GM12873 (cell line): ENCODE results near the gene PLEK.

ENCODE experiments used
- CTCF ChIP-seq: IDR thresholded peaks from 2 replicates; pipeline ENCODE4 v1.5.1; 2012; ENCODE audit warnings: low read depth, mild to moderate bottlenecking, moderate library complexity, low read length, control low read depth; ENCODE audit not compliant: insufficient read depth; ENCODE audit errors: missing control alignments

PLEK gene

GRCh38 chr2:68429311-68429826, 64.3 kb downstream of the PLEK start:
- TF ChIP-seq CTCF: no peak

GRCh38 chr2:68431316-68431972, 66.4 kb downstream of the PLEK start:
- TF ChIP-seq CTCF: no peak

GRCh38 chr2:68432696-68433658, 67.9 kb downstream of the PLEK start:
- TF ChIP-seq CTCF: no peak

- no peak for TF ChIP-seq CTCF
These were observed 69.9 kb downstream of the PLEK start for GRCh38 chr2:68434981-68435380.

- TF ChIP-seq CTCF: no peak
These were observed 70.5 kb downstream of the PLEK start for GRCh38 chr2:68435615-68436014.

GRCh38 chr2:68436270-68436669, 71.2 kb downstream of the PLEK start:
- TF ChIP-seq CTCF: no peak

GRCh38 chr2:68438455-68439303, 73.6 kb downstream of the PLEK start:
- no peak for TF ChIP-seq CTCF
